Mesodermal cell (in vitro differentiated cells): ENCODE results near the gene ZDHHC7.
"Not testable (repeated sequence)": the region's sequence is repeated elsewhere in the genome, so short reads cannot be mapped to it uniquely, and the experiment has no call there.

Source experiments
- H3K27ac ChIP-seq: 2 replicates; pipeline ENCODE4 v1.7.0; 2013; ENCODE audit warnings: mild to moderate bottlenecking, low read depth, low read length, moderate library complexity; ENCODE audit not compliant: severe bottlenecking
- H3K36me3 ChIP-seq: 2 replicates; pipeline ENCODE4 v1.7.1; 2013; ENCODE audit warnings: mild to moderate bottlenecking, low read length, moderate library complexity; ENCODE audit not compliant: control insufficient read depth, insufficient read depth
- H3K4me1 ChIP-seq: one replicate; pipeline ENCODE4 v1.7.1; 2013; ENCODE audit warnings: mild to moderate bottlenecking, low read length; ENCODE audit not compliant: insufficient read depth, control insufficient read depth, poor library complexity, severe bottlenecking
- H3K4me3 ChIP-seq: 2 replicates; pipeline ENCODE4 v1.7.0; 2013; ENCODE audit warnings: low read length, control low read depth, mild to moderate bottlenecking; ENCODE audit not compliant: insufficient read depth, poor library complexity, severe bottlenecking; ENCODE audit errors: extremely low read depth
- H3K9me3 ChIP-seq: 2 replicates; pipeline ENCODE4 v1.7.1; 2013; ENCODE audit warnings: mild to moderate bottlenecking, low read length, moderate library complexity; ENCODE audit not compliant: control insufficient read depth
- WGBS, 2 experiments: methylation state at CpG; one replicate each; pipeline ENCODE4 v1.1.5; 2013; ENCODE audit warnings: missing lambda C conversion rate in 2 of 2; ENCODE audit not compliant: insufficient coverage in 2 of 2; 5-methylcytosine and 5-hydroxymethylcytosine counted together

The ZDHHC7 gene

DNA sequence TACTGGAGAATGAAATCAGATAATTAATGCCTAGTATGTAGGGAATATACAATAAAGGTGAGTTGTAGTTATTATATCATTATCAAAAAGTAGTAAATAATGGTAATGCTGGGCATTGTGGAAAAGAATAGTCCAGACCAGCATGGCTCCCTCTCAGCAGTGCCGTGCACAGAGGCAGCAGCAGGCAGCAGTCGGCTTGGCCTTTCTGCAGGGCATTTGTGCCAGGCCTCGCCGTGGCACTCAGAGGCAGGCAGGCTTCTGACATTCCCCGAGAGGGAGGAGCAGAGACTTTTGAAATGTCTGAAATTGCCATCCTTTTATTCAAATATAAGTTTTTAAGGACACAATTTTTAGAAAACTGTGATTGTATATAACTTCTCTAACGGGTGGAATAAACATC is 31.3 kb upstream of the ZDHHC7 start:
- WGBS, 2 experiments = 94 to 95% methylated on average over 2 of the region's 6 CpGs

GRCh38 chr16:85042167-85042526 is 30.8 kb upstream of the ZDHHC7 start:
- WGBS, 2 experiments = 80 to 92% methylated on average over 5 to 6 of the region's 6 CpGs
- no peak overlapping the region for H3K27ac ChIP-seq
- no peak overlapping the region for H3K4me3 ChIP-seq
- H3K9me3 ChIP-seq = no peaks in the 10 kb centered on the region
- peaks cover 7% of the 10 kb centered on the region for H3K4me1 ChIP-seq
- H3K36me3 ChIP-seq = no peaks in the 10 kb centered on the region

More for the DNA sequence above, 31.3 kb upstream of the ZDHHC7 start:
- H3K4me1 ChIP-seq = peaks cover 4% of the 10 kb centered on the region
- H3K4me3 ChIP-seq = no peak overlapping the region
- H3K27ac ChIP-seq = no peak overlapping the region
- H3K9me3 ChIP-seq = no peaks in the 10 kb centered on the region
- no peaks in the 10 kb centered on the region for H3K36me3 ChIP-seq

- no peaks in the 10 kb centered on the region for H3K36me3 ChIP-seq
- no peak overlapping the region for H3K4me3 ChIP-seq
- WGBS, 2 experiments = 91 to 95% methylated on average over 26 of the region's 27 CpGs
- no peaks in the 10 kb centered on the region for H3K9me3 ChIP-seq
- no peak overlapping the region for H3K27ac ChIP-seq
- H3K4me1 ChIP-seq = peaks cover 8% of the 10 kb centered on the region
These were observed 30.2 kb upstream of the ZDHHC7 start for GRCh38 chr16:85041219-85042166.

DNA sequence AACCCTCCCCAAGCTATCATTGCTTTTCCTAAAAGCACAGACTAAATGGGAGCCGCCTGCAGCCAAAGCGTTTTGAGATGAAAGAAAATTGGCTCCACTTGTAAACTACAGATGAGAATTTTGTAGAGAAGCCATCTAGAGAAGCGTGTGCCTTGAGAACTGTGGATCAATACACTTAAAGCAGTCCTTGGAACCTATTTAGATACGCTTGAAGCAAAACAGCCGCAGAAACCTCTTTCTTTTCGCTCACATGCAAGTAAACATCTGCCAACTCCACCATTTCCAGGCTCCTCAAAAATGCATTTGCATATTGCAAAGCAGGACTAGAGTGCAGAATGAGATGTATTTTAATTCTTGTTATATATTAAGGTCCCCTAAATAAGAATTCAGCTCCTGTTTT is 29.4 kb upstream of the ZDHHC7 start:
- H3K36me3 ChIP-seq = no peaks in the 10 kb centered on the region
- WGBS, 2 experiments = 95 to 97% methylated on average over 5 to 6 of the region's 6 CpGs
- H3K4me1 ChIP-seq = peaks cover 8% of the 10 kb centered on the region
- H3K27ac ChIP-seq = no peak overlapping the region
- H3K9me3 ChIP-seq = no peaks in the 10 kb centered on the region
- no peak overlapping the region for H3K4me3 ChIP-seq

- Histone ChIP-seq H3K4me1 (peaks cover 8% of the 10 kb centered on the region), H3K27ac (no peak overlapping the region), H3K36me3 (no peaks in the 10 kb centered on the region), H3K4me3 (no peak overlapping the region), H3K9me3 (no peaks in the 10 kb centered on the region)
- WGBS, 2 experiments = 84 to 92% methylated on average over 3 to 4 of the region's 5 CpGs
These were observed 26.4 kb upstream of the ZDHHC7 start for GRCh38 chr16:85037721-85038120.

- Histone ChIP-seq H3K27ac (no peak overlapping the region), H3K4me1 (peaks cover 4% of the 10 kb centered on the region)
These were observed 25.7 kb upstream of the ZDHHC7 start for GRCh38 chr16:85037050-85037410.

DNA sequence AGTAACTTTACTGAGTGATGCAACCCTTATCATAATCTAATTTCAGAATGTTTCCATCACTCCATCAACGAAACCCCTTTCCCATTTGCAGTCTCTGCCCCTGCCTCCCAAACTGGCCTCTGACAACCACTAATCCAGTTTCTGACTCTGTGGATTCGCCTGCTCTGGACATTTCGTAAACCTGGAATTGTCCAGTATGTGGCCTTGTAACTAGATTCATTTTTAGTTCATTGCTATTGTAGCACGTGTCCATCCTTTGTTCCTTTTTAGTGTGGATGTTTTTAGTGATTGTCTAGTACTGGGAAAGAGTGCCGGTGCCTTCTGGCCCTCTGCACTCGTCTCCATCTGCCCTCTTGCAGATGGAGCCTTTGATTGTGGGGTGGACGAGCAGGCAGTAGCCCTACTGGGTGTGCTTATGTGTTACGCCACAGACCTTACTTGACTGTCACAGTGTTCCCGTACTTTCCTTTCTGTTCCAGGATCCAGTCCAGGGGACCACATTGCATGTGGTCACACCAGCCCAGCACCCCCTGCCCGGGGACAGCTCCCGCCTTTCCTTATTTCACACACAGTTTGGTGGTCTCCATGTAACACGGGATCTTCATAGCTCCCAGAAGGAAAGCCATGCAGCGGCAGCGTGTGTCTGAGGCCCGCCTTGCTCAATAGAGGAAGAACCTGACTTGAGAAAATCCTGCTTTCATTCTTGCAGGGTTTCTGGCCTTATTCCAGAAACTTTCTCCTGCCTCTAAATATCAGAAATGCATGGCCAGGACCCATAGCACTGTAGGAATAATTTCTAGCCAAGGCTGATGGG is 25.1 kb upstream of the ZDHHC7 start:
- no peak overlapping the region for H3K4me3 ChIP-seq
- H3K4me1 ChIP-seq = peaks cover 4% of the 10 kb centered on the region
- no peak overlapping the region for H3K27ac ChIP-seq
- WGBS, 2 experiments = 93 to 94% methylated on average over 13 to 14 of the region's 15 CpGs
- H3K36me3 ChIP-seq = no peaks in the 10 kb centered on the region
- H3K9me3 ChIP-seq = no peaks in the 10 kb centered on the region

More at GRCh38 chr16:85037050-85037410, 25.7 kb upstream of the ZDHHC7 start:
- WGBS, 2 experiments = 93 to 97% methylated on average over 7 of the region's 7 CpGs
- Histone ChIP-seq H3K4me3 (no peak overlapping the region), H3K9me3 (no peaks in the 10 kb centered on the region), H3K36me3 (no peaks in the 10 kb centered on the region)

GRCh38 chr16:85034591-85035433 is 23.5 kb upstream of the ZDHHC7 start:
- Histone ChIP-seq H3K4me3 (no peak overlapping the region), H3K27ac (no peak overlapping the region), H3K36me3 (no peaks in the 10 kb centered on the region), H3K4me1 (peaks cover 6% of the 10 kb centered on the region), H3K9me3 (no peaks in the 10 kb centered on the region)
- WGBS, 2 experiments = 88 to 90% methylated on average over 13 to 18 of the region's 18 CpGs

GRCh38 chr16:85033171-85033570 is 21.8 kb upstream of the ZDHHC7 start:
- Histone ChIP-seq H3K27ac (no peak overlapping the region), H3K4me1 (peaks cover 23% of the 10 kb centered on the region), H3K4me3 (no peak overlapping the region), H3K9me3 (no peaks in the 10 kb centered on the region), H3K36me3 (no peaks in the 10 kb centered on the region)
- WGBS, 2 experiments = 58 to 63% methylated on average over 14 to 16 of the region's 17 CpGs

GRCh38 chr16:85032187-85032586 is 20.9 kb upstream of the ZDHHC7 start:
- 92 to 93% methylated on average over 2 of the region's 4 CpGs for WGBS, 2 experiments
- H3K4me3 ChIP-seq, H3K9me3 ChIP-seq, H3K27ac ChIP-seq, H3K36me3 ChIP-seq: not testable (repeated sequence)
- peaks cover 23% of the 10 kb centered on the region for H3K4me1 ChIP-seq
